Activated CD8-positive, alpha-beta memory T cell treated with anti-CD3 and anti-CD28 coated beads for 48 hours (primary cell): Measurements from ENCODE around the gene HAGHL.
"Not testable (repeated sequence)": the region's sequence is repeated elsewhere in the genome, so short reads cannot be mapped to it uniquely, and the experiment has no call there.

Source experiments
- DNase-seq, 3 experiments: peaks; one replicate each; pipeline ENCODE4 v3.0.0-alpha.2; 2020; ENCODE audit warnings: low read depth in 2 of 3, low spot score in 2 of 3

The HAGHL gene

DNA sequence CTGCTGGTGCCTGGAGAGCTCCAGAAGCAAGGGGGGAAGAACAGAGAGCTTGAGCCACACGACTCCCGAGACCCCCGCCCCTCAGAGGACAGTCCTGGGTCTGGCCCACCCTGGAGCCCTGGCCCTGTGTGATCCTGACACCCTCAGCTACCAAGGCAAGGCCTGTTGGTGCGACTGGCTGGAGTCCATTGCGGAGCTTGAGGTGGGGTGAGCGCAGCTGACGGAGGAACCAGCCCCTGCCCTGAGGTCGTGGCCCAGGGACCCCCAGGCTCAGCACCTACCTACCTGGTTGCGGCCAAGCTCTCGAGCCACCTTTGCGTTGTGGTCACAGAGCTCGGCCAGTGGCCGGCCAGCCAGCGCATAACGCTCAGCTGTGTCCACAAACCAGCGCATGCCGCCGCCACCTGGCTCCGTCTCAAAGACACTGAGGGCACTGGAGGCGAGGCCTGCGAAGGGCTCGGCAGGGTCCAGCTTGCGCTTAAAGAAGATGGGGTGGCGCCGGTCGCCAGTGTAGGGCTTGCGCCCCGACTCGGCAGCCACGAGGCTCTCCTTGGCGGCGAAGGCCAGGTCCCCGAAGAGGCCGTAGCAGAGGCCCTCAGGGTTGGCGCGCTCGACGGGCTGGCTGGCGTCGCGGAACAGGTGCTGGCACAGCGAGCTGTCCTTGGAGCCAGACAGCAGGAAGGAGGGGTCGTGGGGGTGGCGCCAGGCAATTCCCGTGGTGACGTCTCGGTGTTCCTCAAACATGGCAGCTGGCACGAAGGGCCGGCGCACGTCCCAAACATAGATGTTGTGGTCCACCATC is 40.2 kb upstream of the HAGHL start:
- no peak for DNase-seq

DNA sequence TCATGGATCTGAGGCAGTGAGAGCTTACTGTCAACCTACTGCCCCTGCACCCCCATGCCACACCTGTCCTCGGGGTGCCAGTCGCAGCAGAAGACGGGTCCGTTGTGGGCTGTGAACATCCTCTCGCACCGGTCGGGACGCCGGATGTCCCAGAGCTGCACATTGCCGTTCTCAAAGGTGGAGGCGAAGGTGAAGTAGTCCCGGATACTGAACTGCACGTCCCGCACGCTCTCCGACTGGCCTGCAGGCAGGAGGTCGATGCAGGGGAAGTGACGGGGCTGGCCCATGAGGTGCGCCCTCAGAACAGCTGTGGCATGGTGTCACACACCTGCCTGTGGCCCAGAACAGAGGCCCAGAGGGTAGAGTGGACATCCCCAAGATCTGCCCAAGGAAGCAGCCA is 39.4 kb upstream of the HAGHL start:
- no peak for DNase-seq

DNA sequence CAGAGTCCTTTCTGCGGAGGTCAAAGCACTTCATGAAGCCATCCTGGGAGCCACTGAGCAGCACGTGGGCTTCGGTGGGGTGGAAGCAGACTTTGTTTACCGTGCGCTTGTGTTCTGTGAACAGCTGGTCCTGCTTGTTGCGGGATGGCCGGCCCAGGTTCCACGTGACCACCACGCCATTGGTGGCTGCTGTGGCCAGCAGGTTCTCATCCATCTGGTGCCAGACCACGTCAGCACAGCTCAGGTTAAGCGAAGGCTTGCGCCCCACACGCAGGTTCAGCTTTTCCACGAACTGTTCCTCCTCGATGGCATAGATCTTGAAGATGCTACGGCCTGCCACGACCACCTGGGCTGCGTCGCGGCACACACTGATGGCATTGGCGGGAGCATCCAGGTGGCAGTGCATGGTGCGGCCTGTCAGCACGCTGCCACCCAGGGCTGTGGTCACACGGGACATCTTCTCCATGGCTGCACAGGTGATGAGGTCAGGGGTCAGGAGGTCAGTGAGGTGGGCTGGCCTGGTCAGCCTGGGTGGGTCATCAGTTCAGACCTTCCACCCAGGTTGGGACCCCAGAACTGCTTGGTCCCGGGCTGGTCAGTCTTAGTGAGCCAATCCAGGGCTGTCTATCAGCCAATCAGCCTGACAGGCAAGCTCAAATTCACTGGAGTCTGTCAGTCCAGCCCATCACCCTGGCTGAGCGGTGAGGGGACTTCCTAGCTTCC is 37.6 kb upstream of the HAGHL start:
- DNase-seq = no peak

DNA sequence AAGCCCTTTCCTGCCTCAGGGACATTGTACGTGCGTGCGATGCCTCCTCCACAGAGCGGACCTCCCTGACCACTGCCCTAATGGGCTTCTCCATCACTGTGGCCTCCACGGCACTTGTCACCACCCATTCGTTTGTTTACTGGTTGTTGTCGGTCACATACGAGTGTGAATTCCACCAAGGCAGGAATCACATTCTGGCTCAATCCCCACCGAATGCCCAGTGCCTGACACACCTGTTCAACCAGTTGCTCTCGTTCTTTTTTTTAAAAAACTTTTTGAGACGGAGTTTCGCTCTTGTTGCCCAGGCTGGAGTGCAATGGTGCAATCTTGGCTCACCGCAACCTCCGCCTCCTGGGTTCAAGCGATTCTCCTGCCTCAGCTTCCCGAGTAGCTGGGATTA is 35.7 kb upstream of the HAGHL start:
- not testable (repeated sequence) for DNase-seq

DNA sequence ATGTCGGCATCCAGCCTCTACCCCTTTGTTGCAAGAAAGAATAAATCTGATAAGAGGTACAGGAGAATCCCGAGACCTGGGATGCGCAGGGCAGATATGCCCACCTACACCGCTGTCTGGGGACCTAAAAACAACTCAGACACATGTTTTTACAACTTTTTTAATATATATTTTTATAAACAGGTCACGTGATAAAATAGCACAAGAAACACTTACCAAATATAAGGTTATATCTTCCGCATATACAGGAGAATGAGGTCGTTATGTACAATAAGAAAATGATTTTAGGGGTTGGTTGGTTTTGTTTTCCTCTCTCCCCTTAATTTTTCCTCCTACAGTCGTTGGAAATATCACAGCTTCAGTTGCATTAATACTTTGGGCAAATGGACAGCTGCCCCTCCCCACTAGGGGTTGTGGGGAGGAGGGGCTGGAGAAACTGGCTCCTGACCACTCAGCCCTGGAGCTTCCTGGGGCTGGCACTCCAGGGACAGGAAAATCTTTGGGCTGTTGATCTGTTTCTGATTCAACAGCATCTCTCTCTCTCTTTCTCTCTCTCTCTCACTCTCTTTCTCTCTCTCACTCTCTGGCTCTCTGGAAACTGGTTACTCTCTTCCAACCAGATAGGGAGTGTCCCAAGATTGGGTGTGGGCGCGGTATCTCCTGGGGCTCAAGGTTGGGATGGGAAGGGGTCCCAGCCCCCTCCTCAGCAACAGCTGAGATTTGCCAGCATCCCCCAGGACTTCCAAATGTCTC is 34.4 kb upstream of the HAGHL start:
- DNase-seq = no peak

DNA sequence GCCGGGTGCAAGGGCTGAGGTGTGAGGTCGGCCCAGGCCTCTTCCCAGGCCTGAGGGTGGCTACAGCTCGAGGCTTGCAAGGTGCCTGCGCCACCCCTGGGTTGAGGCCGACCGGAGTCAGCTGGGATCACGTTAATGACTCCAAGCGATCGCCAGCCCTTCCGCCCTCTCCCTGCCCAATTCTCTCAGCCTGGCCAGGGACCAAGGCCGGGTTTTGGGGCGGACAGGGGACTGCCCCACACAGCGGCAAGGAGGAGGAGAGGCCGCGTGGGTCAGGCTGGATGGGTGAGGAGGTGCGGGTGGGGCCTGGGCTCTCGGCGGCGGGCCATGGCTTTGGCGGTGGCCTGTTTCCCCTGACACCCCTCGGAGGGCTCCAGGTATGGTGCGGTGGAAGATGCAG is 33.5 kb upstream of the HAGHL start:
- no peak for DNase-seq

DNA sequence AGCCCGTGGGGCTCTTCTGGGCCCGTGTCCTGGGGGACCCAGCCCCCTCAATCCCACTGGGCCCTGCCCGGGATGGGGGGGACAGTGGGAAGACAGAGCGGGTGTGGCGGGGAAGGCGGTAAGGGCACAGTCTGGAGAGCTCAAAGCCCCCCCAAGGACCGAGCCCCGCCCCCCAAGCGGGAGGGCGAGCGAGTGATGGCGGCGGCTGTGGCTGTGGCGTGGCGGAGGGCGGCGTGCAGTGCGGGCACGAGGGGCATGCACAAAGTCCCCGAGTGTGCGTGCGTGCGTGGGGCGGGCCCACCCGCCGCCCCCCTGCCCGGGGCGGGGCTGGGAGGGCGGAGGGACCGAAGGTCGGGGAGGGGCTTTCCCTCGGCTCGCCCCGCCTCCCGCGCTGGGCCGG is 33.1 kb upstream of the HAGHL start:
- DNase-seq = no peak

DNA sequence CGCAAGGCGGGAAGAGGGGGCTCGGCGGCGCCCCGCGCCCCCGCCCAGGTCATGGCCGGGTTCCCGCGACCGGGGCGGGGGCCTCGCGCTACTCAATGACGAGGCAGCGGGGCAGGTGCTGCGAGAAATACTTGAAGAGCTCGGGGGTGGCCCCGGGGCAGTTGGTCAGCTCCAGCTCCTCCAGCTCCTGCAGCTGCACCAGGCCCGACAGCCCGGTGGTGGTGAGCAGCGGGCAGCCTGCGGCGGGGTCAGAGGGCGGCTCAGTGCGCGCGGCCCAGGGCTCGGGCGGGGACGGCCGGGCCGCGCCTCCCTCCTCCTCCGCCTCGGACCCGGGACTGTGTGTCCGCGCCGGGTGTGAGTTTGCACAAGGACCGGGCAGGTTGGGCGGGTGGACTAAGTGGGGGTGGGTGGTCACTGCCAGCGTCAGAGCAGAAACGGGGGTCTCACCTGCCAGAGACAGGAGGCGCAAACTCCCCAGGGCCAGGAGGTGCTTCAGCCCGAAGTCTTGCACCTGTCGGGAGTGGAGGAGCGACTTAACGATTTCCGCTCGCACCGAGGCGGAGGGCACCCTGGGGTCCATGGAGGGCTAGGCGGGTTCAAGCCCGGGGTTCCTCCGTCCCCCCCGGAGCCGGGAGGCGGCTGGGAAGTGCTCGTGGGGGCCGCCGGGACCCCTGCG is 32.6 kb upstream of the HAGHL start:
- no peak for DNase-seq

DNA sequence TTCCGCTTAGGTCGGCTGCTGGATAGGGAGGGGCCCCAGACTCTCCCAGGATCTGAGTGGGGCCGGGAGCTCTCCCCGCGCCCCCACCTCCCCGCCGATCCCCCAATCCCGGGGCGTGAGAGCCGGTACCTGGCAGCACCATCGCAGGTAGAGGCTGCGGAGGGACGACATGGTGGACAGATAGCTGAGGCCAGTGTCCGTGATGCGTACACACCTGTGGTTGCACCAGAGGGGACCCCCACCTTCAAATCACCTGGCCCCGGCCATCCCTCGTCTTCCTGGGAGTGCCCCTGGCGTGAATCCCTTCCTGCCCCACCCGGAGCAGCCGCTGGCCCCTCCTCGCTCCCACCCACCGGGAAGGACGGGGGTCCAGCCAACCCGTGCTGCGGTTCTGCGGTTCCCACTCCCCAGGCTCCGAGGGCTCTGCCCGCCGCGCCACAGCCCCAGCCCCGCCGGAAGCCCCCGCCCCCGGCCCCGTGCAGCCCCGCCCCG is 32.0 kb upstream of the HAGHL start:
- no peak for DNase-seq

DNA sequence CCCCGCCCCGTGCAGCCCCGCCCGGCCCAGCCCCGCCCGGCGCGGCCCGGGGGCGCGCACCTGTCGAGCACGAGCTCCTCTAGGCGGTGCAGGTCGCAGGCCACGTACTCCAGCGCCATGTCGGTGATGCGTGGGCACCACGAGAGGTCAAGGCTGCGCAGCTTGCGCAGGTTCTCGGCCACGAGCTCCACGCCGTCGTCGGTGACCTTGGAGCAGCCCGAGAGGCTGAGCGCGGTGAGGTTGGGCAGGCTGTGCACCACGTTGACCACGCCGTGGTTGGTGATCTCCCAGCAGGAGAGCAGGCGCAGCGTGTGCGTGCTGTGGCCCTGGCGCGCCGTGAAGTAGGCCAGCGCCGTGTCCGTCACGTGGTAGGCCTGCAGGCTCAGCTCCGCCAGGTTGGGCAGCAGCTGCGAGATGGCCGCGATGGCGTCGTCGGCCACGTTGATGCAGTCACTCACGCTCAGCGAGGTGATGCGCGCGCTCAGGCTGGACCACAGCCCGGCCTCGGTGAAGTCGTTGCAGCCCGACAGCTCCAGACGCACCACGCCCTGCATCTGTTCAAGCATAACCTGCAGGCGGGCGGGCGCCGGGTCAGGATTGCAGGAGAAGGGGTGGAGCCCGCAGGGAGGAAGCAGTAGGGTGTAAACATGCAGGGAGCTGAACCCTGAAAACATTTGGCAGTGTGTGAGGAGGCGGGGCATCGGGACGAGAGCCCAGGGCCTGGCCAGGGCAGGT is 31.4 kb upstream of the HAGHL start:
- DNase-seq = no peak

DNA sequence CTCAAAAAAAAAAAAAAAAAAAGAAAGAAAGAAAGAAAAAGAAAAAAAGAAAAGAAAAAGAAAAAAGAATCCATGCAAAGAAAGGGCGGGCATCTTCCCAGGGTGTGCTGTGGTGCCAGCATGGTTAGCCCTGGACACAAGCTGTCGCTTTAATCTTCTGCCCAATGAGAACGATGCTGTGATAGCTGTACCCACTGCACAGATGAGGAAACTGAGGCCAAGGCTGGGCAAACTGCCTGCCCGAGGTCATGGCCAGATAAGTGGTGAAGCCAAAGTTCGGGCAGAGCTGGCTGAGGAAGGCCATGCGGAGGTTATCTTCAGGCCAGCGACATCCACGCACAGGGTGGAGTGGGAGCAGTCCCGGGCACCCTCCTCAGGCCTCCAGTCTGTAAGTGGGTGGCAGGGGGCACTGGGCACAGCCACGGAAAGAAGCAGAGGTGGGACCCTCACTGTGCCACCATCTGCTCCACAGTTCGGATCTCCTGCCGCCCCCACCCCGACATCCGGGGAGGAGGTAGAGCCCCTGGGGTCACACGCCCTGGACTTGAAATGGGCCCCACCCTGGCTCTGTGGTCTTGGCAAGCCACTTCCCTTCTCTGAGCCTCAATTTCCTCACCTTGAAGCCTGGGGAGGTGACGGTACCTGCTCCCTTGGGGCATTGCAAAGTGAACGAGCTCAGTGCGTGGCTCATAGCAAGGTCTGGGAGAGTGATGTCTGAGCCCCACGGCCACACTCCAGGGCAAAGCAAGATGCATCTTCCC is 27.8 kb upstream of the HAGHL start:
- DNase-seq = no peak

DNA sequence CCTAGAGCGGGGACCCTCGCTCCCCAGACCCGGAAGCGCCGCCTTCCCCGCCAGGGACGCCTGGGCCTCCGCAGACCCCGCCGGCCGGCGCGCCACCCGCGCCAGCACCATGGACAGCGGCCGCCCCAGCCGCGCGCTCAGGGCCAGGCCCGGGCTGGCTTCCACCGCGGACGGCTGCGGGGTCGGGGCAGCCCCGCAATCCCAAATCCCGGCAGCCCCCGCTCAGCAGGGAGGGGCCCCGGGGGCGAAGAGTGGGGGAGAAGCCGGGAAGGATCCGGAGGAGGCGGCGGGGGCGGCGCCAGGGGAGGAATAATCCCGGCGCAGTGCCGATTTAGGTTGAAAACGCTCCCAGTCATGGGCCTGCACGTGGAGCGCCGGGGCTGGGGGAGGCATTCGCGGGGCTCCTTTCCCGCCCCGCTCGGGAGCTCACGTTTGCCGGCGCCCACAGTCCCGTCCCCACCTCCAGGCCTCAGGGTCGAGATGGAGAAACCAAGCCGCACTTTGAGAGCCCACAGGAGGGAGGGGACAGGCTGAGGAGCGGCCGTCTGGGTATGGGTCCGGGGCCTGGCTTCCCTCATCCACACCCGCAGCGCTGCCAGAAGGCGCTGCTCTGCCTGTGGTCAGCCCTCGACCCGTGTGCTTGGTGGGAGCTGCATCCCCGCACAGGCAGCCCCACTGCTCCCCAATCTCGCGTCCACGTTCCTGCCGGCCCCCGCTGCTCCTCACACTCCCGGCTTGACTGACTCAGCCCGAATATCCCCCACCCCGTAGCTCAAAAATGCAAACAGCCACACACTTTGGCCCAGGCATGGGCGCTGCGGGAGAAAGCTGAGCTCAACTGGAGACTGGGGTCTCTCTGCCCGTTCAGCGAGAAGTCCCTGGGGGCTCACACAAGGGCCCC is 26.0 kb upstream of the HAGHL start:
- DNase-seq = no peak

DNA sequence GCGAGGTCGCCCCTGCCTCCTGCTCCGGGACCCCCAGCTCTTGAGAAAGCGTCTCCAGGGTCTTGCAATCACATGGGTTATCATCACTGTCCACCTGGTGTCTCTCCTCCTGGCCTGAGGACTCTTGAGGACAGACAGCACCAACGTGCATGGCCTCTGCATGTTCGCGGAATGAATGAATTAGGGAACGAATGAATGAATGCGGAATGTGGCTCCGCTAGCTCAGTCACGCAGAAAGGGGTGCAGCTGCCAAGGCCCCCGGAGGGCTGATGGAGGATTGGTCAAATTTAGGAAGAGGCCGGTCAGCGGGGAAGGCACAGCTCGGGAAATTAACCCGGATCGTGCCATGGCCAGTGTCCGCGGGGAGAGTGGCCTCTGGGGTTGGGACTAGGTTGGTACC is 24.6 kb upstream of the HAGHL start:
- no peak for DNase-seq

DNA sequence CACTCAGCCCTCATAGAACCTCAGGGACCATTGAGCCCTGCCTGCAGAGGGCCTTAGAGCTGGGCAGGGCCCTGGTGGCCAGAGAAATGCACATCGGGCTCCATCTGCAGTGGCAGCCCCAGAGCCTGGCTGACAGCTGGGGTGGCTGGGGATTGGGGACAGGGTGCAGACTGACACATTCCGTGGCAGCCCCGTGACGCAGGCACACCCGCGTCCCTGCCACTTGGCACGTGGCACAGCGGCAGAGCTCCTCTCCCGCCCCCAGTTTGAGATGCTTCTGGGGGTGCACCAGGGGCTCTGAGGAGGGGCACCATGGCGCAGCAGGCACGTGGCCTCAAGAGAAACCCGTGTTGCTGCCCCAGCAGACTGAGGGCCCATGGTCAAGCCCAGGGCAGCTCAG is 23.5 kb upstream of the HAGHL start:
- DNase-seq = no peak

DNA sequence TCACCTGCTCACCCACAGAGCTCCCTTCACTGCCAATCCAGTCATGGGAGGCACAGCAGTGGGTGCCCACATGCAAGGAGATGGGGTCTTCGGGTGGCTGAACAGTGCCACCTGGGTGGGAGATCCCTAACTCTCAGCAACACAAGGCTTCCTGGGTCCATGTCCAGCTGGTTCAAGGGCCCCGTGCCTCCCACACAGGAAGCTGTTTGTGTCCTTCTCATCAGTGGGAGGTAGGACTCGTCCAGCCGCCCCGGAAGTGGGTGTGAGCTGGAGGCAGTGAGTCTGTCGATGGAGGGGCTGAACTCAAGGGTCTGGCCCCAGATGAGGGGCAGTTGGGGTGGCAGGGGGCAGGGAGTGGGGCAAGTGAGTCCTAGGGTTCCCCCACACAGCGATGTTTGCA is 22.9 kb upstream of the HAGHL start:
- no peak for DNase-seq

DNA sequence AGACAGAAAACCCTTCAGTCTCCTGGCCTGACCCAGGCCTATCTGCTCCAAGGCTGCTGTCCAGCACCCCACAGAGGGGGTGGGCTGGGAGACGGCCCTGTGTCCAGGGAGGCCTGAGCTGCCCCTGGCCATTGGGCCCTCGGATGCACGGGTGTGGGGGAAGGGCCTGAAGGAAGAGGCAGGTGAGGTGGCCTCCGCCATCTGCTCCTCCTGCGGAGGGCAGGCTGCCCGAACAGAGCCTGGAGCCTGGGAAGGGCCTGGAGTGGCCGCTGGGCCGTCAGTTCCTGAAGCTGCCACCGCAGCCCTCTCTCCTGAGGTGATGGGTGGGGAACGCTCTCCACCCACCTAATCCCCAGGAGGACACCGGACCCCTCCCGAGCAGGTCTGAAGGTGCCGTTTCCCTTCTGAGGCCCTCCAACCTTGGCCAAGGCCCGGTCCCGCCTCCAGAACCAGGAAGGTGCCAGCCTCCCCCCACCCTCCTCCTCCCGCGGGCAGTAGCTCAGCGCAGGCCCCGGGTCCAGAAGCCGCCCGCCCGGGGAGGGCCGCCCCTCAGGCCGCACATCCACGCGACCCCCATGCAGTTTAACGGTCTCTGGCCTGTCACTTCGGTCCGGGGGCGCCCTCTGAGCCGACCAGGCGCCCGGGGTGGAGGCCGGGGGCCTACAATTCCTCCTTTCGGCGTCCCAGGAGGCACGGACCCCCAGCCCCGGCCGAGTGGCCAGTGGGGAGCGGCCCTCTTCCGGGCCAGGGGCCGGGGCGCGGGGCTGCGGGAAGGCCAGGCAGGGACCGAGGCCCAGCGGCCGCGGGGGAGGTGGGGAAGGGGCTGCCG is 22.1 kb upstream of the HAGHL start:
- DNase-seq = no peak

DNA sequence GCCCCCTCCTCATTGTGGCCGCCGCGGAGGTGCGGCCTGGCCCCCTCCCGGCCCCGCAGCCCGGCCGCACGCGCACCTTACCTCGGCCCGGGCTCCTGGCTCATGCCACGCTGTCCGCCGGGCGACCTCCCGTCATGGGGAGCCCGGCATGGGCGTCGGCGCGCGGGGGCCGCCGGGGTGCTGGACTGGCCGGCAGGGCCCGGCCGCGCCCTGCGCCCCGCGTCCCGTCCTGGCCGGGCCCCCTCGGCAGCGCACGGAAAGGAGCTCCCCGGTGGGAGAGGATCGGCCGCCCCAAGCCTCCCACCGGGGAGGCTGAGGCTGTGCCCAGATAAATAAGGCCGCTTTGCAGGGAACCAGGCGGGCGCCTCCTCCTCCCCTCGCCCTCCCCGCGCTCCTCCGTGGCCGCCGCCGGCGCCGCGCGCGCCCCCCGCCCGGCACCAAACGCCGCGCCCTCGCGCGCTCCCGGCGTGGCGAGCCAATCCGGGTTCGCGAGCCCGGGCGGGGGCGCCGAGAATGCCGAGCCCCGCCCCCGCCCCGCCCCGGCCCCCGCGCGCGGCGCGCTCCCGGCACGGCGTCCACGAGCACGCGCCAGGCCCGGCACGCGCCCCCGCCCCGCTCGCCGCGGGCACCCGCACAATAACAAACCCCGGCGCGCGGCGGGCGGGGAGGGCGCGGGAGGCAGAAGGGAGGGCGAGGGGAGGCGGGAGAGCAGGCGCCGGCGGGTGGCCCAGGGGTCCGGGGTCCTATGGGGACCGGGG is 21.3 kb upstream of the HAGHL start, which contains the start of gene FBXL16:
FBXL16 (minus strand) TSS at position 371 of the 758 bp plus-strand sequence. CDS start 8,396 bp downstream, outside the sequence.
- no peak for DNase-seq
